HEK293 (cell line): ENCODE data around the gene ARHGAP21.

Experiments used
- BCL11B ChIP-seq: fragments of 450-650 bp; formaldehyde crosslinking; IDR thresholded peaks from 2 replicates; pipeline ENCODE4 v1.5.1; 2016; ENCODE audit warnings: low read depth, missing biosample characterization, missing genetic modification characterization
- GLI2 ChIP-seq: fragments of 450-650 bp; formaldehyde crosslinking; IDR thresholded peaks from 2 replicates; pipeline ENCODE4; 2017; ENCODE audit warnings: missing biosample characterization, missing genetic modification characterization, low read depth, borderline replicate concordance
- HOXC10 ChIP-seq: sonication (generic); formaldehyde crosslinking; IDR thresholded peaks from 2 replicates; pipeline ENCODE4 v1.8.1; 2023; ENCODE audit warnings: mild to moderate bottlenecking, missing genetic modification reagents
- KLF1 ChIP-seq: fragments of 450-650 bp; formaldehyde crosslinking; IDR thresholded peaks from 2 replicates; pipeline ENCODE4 v1.5.1; 2016; ENCODE audit warnings: missing biosample characterization, missing genetic modification characterization
- KLF16 ChIP-seq: fragments of 450-650 bp; formaldehyde crosslinking; IDR thresholded peaks from 2 replicates; pipeline ENCODE4 v1.5.1; 2017; ENCODE audit warnings: missing biosample characterization, missing genetic modification characterization
- MEIS1 ChIP-seq: sonication (generic); formaldehyde crosslinking; IDR thresholded peaks from 2 replicates; pipeline ENCODE4 v1.8.1; 2022; ENCODE audit warnings: missing genetic modification reagents, mild to moderate bottlenecking, borderline replicate concordance
- RBAK ChIP-seq: fragments of 450-650 bp; formaldehyde crosslinking; IDR thresholded peaks from 2 replicates; pipeline ENCODE4 v1.5.1; 2016; ENCODE audit warnings: missing biosample characterization, missing genetic modification characterization
- SP7 ChIP-seq: fragments of 450-650 bp; formaldehyde crosslinking; IDR thresholded peaks from 2 replicates; pipeline ENCODE4 v1.5.1; 2016; ENCODE audit warnings: missing biosample characterization, missing genetic modification characterization
- TCF7L2 ChIP-seq: IDR thresholded peaks from 2 replicates; pipeline ENCODE4 v1.6.1; 2011; ENCODE audit warnings: low read depth, mild to moderate bottlenecking, inconsistent platforms, low read length, moderate library complexity, borderline replicate concordance
- ZBTB17 ChIP-seq: fragments of 450-650 bp; formaldehyde crosslinking; IDR thresholded peaks from 2 replicates; pipeline ENCODE4 v1.5.1; 2016; ENCODE audit warnings: missing biosample characterization, missing genetic modification characterization
- ZNF112 ChIP-seq: fragments of 450-650 bp; formaldehyde crosslinking; IDR thresholded peaks from 2 replicates; pipeline ENCODE4 v1.5.0; 2017; ENCODE audit warnings: missing biosample characterization, missing genetic modification characterization
- ZNF140 ChIP-seq: fragments of 450-650 bp; formaldehyde crosslinking; IDR thresholded peaks from 2 replicates; pipeline ENCODE4 v1.5.1; 2016; ENCODE audit warnings: missing biosample characterization, missing genetic modification characterization
- ZNF2 ChIP-seq: fragments of 450-650 bp; formaldehyde crosslinking; IDR thresholded peaks from 2 replicates; pipeline ENCODE4 v1.5.1; 2016; ENCODE audit warnings: missing biosample characterization, missing genetic modification characterization
- ZNF280D ChIP-seq: fragments of 450-650 bp; formaldehyde crosslinking; IDR thresholded peaks from 2 replicates; pipeline ENCODE4 v1.5.1; 2016; ENCODE audit warnings: missing biosample characterization, missing genetic modification characterization
- ZNF292 ChIP-seq: fragments of 450-650 bp; formaldehyde crosslinking; IDR thresholded peaks from 2 replicates; pipeline ENCODE4 v1.5.1; 2016; ENCODE audit warnings: low read depth, missing biosample characterization, missing genetic modification characterization, borderline replicate concordance
- ZNF311 ChIP-seq: fragments of 450-650 bp; formaldehyde crosslinking; IDR thresholded peaks from 2 replicates; pipeline ENCODE4 v1.5.1; 2017; ENCODE audit warnings: missing biosample characterization, missing genetic modification characterization, borderline replicate concordance
- ZNF354C ChIP-seq: fragments of 450-650 bp; formaldehyde crosslinking; IDR thresholded peaks from 2 replicates; pipeline ENCODE4 v1.5.1; 2016; ENCODE audit warnings: missing biosample characterization, missing genetic modification characterization, low read depth, borderline replicate concordance
- ZNF501 ChIP-seq: fragments of 450-650 bp; formaldehyde crosslinking; IDR thresholded peaks from 2 replicates; pipeline ENCODE4 v1.5.1; 2016; ENCODE audit warnings: missing biosample characterization, missing genetic modification characterization
- ZNF513 ChIP-seq: fragments of 450-650 bp; IDR thresholded peaks from 2 replicates; pipeline ENCODE4 v1.5.1; 2018; ENCODE audit warnings: missing biosample characterization, missing genetic modification characterization
- ZNF530 ChIP-seq: fragments of 450-650 bp; formaldehyde crosslinking; IDR thresholded peaks from 2 replicates; pipeline ENCODE4 v1.5.1; 2016; ENCODE audit warnings: low read depth, missing biosample characterization, missing genetic modification characterization
- ZNF548 ChIP-seq: fragments of 450-650 bp; formaldehyde crosslinking; IDR thresholded peaks from 2 replicates; pipeline ENCODE4 v1.5.1; 2016; ENCODE audit warnings: missing biosample characterization, missing genetic modification characterization
- ZNF561 ChIP-seq: fragments of 450-650 bp; IDR thresholded peaks from 2 replicates; pipeline ENCODE4 v1.5.1; 2018; ENCODE audit warnings: missing biosample characterization, missing genetic modification characterization, borderline replicate concordance
- ZNF600 ChIP-seq: fragments of 450-650 bp; formaldehyde crosslinking; IDR thresholded peaks from 2 replicates; pipeline ENCODE4 v1.5.1; 2016; ENCODE audit warnings: missing biosample characterization, missing genetic modification characterization
- ZNF626 ChIP-seq: fragments of 450-650 bp; sonication (Bioruptor Pico); formaldehyde crosslinking; IDR thresholded peaks from 2 replicates; pipeline ENCODE4 v1.5.1; 2018; ENCODE audit warnings: missing biosample characterization, missing genetic modification characterization, inconsistent platforms
- ZNF768 ChIP-seq: fragments of 450-650 bp; formaldehyde crosslinking; IDR thresholded peaks from 2 replicates; pipeline ENCODE4 v1.5.1; 2018; ENCODE audit warnings: missing biosample characterization, mild to moderate bottlenecking, missing genetic modification characterization
- ZNF830 ChIP-seq: fragments of 450-650 bp; IDR thresholded peaks from 2 replicates; pipeline ENCODE4 v1.5.0; 2018; ENCODE audit warnings: missing biosample characterization, missing genetic modification characterization, low read depth, mild to moderate bottlenecking, moderate library complexity
- ZNF843 ChIP-seq: fragments of 450-650 bp; formaldehyde crosslinking; IDR thresholded peaks from 2 replicates; pipeline ENCODE4 v1.5.1; 2016; ENCODE audit warnings: missing biosample characterization, missing genetic modification characterization
- ZXDB ChIP-seq: fragments of 450-650 bp; formaldehyde crosslinking; IDR thresholded peaks from 2 replicates; pipeline ENCODE4 v1.5.1; 2016; ENCODE audit warnings: missing biosample characterization, missing genetic modification characterization
- TF ChIP-seq, protein P1 (sequence below): fragments of 450-650 bp; formaldehyde crosslinking; conservative IDR thresholded peaks from 2 replicates; pipeline ENCODE4 v1.5.1; 2016; ENCODE audit warnings: low read depth, missing biosample characterization, missing genetic modification characterization
- TF ChIP-seq, protein P2 (sequence below): fragments of 450-650 bp; formaldehyde crosslinking; IDR thresholded peaks from 2 replicates; pipeline ENCODE4 v1.5.1; 2016; ENCODE audit warnings: missing biosample characterization, missing genetic modification characterization

ARHGAP21 gene

GRCh38 chr10:24723788-24724380 is at the start of gene ARHGAP21 (continued):
- TF ChIP-seq ZNF768 = no peak
- TF ChIP-seq ZNF561 (tag by site-specific recombination) = no peak
- no peak for TF ChIP-seq ZNF530 (tag by site-specific recombination)
- TF ChIP-seq BCL11B (tag by site-specific recombination) = peak; percentile 38; the same call in 1 of the 2 replicates
- TF ChIP-seq SP7 (tag by site-specific recombination) = no peak
- no peak for TF ChIP-seq ZNF140 (tag by site-specific recombination)
- TF ChIP-seq ZNF292 (tag by site-specific recombination) = no peak
- TF ChIP-seq KLF1 (tag by site-specific recombination) = no peak
- no peak for TF ChIP-seq GLI2 (tag by site-specific recombination)
- no peak for TF ChIP-seq ZNF280D (tag by site-specific recombination)
- no peak for TF ChIP-seq ZNF843 (tag by site-specific recombination)
- no peak for TF ChIP-seq ZNF830
- peak; percentile 26; the same call in 1 of the 2 replicates for TF ChIP-seq ZNF513 (tag by site-specific recombination)
- no peak for TF ChIP-seq MEIS1 (CRISPR knock-in tag)
- no peak for TF ChIP-seq ZBTB17 (tag by site-specific recombination)
- no peak for TF ChIP-seq KLF16 (tag by site-specific recombination)
- TF ChIP-seq ZNF501 = peak; percentile 18; the same call in 1 of the 2 replicates
- TF ChIP-seq ZNF600 (tag by site-specific recombination) = no peak
- TF ChIP-seq ZNF354C (tag by site-specific recombination) = no peak
- no peak for TF ChIP-seq ZNF311 (tag by site-specific recombination)
- TF ChIP-seq HOXC10 (CRISPR knock-in tag) = no peak
- no peak for TF ChIP-seq RBAK
- TF ChIP-seq ZNF112 (tag by site-specific recombination) = no peak
- no peak for TF ChIP-seq ZNF2 (tag by site-specific recombination)
- TF ChIP-seq, protein P1, sequence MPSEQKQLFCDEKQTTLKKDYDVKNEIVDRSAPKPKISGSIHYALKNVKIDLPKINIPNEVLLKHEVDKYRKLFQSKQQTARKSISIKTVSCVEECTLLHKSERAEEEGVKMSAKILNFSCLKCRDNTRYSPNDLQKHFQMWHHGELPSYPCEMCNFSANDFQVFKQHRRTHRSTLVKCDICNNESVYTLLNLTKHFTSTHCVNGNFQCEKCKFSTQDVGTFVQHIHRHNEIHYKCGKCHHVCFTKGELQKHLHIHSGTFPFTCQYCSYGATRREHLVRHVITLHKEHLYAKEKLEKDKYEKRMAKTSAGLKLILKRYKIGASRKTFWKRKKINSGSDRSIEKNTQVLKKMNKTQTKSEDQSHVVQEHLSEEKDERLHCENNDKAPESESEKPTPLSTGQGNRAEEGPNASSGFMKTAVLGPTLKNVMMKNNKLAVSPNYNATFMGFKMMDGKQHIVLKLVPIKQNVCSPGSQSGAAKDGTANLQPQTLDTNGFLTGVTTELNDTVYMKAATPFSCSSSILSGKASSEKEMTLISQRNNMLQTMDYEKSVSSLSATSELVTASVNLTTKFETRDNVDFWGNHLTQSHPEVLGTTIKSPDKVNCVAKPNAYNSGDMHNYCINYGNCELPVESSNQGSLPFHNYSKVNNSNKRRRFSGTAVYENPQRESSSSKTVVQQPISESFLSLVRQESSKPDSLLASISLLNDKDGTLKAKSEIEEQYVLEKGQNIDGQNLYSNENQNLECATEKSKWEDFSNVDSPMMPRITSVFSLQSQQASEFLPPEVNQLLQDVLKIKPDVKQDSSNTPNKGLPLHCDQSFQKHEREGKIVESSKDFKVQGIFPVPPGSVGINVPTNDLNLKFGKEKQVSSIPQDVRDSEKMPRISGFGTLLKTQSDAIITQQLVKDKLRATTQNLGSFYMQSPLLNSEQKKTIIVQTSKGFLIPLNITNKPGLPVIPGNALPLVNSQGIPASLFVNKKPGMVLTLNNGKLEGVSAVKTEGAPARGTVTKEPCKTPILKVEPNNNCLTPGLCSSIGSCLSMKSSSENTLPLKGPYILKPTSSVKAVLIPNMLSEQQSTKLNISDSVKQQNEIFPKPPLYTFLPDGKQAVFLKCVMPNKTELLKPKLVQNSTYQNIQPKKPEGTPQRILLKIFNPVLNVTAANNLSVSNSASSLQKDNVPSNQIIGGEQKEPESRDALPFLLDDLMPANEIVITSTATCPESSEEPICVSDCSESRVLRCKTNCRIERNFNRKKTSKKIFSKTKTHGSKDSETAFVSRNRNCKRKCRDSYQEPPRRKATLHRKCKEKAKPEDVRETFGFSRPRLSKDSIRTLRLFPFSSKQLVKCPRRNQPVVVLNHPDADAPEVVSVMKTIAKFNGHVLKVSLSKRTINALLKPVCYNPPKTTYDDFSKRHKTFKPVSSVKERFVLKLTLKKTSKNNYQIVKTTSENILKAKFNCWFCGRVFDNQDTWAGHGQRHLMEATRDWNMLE (tag by site-specific recombination) = no peak
- no peak for TF ChIP-seq ZNF548 (tag by site-specific recombination)
- peak; percentile 45; the same call in 1 of the 2 replicates for TF ChIP-seq ZXDB (tag by site-specific recombination)
- no peak for TF ChIP-seq ZNF626
- TF ChIP-seq, protein P2, sequence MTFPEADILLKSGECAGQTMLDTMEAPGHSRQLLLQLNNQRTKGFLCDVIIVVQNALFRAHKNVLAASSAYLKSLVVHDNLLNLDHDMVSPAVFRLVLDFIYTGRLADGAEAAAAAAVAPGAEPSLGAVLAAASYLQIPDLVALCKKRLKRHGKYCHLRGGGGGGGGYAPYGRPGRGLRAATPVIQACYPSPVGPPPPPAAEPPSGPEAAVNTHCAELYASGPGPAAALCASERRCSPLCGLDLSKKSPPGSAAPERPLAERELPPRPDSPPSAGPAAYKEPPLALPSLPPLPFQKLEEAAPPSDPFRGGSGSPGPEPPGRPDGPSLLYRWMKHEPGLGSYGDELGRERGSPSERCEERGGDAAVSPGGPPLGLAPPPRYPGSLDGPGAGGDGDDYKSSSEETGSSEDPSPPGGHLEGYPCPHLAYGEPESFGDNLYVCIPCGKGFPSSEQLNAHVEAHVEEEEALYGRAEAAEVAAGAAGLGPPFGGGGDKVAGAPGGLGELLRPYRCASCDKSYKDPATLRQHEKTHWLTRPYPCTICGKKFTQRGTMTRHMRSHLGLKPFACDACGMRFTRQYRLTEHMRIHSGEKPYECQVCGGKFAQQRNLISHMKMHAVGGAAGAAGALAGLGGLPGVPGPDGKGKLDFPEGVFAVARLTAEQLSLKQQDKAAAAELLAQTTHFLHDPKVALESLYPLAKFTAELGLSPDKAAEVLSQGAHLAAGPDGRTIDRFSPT = no peak
- no peak for TF ChIP-seq TCF7L2
